Measurements from ENCODE around the gene FAM13C.

Gene FAM13C

GRCh38 chr10:59388671-59388976 lies 26.3 kb upstream of the FAM13C start:
- ChIA-PET POLR2A (no interaction called here), CTCF (interaction anchor here (1.3 kb wide), 1 partner anchor 76 kb away, joined by 3 read pairs; no protein-coding TSS in a partner anchor)
- no peaks in the 10 kb centered on the region for H3K4me1 ChIP-seq (ENCODE audit: control insufficient read depth, insufficient read depth, low read length)
- no peaks in the 10 kb centered on the region for H3K36me3 ChIP-seq (ENCODE audit: control insufficient read depth in 2 of 2, insufficient read depth in 1 of 2, low read length in 2 of 2)
- no peaks in the 10 kb centered on the region for H3K9me3 ChIP-seq (ENCODE audit: control insufficient read depth, insufficient read depth, low read depth, low read length)
- TF ChIP-seq FEZF1 (tag by site-specific recombination; IDR thresholded peaks at IDR 0.05): no peak
- no peak overlapping the region for H3K27ac ChIP-seq (ENCODE audit: extremely low read depth, low read depth, low read length)
- no peak overlapping the region for H3K4me3 ChIP-seq (ENCODE audit: low read depth, low read length)

GRCh38 chr10:59387951-59388670 lies 25.8 kb upstream of the FAM13C start:
- H3K9me3 ChIP-seq (ENCODE audit: control insufficient read depth, insufficient read depth, low read depth, low read length): no peaks in the 10 kb centered on the region
- CTCF ChIA-PET: interaction anchor here (1.3 kb wide), 1 partner anchor 77 kb away, joined by 3 read pairs; no protein-coding TSS in a partner anchor
- no peak overlapping the region for H3K4me3 ChIP-seq (ENCODE audit: low read depth, low read length)
- POLR2A ChIA-PET: no interaction called here
- no peak overlapping the region for H3K27ac ChIP-seq (ENCODE audit: extremely low read depth, low read depth, low read length)
- no peak for TF ChIP-seq ZSCAN16 (tag by site-specific recombination; IDR thresholded peaks at IDR 0.05)
- TF ChIP-seq ZNF596 (tag by site-specific recombination; IDR thresholded peaks at IDR 0.05): peak; percentile 59
- no peak for TF ChIP-seq ZNF146 (tag by site-specific recombination; IDR thresholded peaks at IDR 0.05)
- TF ChIP-seq ZFP37 (tag by site-specific recombination; IDR thresholded peaks at IDR 0.05): no peak
- H3K36me3 ChIP-seq (ENCODE audit: control insufficient read depth in 2 of 2, insufficient read depth in 1 of 2, low read length in 2 of 2): no peaks in the 10 kb centered on the region
- no peaks in the 10 kb centered on the region for H3K4me1 ChIP-seq (ENCODE audit: control insufficient read depth, insufficient read depth, low read length)

GRCh38 chr10:59384761-59385160 lies 22.4 kb upstream of the FAM13C start:
- TF ChIP-seq ZNF549 (tag by site-specific recombination; IDR thresholded peaks at IDR 0.05) (no peak), ZNF514 (tag by site-specific recombination; IDR thresholded peaks at IDR 0.05) (no peak), ZNF529 (tag by site-specific recombination; IDR thresholded peaks at IDR 0.05; ENCODE audit: insufficient replicate concordance) (no peak), YY2 (tag by site-specific recombination; IDR thresholded peaks at IDR 0.05) (no peak), ZNF362 (tag by site-specific recombination; IDR thresholded peaks at IDR 0.05) (no peak), ZNF174 (tag by site-specific recombination; IDR thresholded peaks at IDR 0.05) (no peak), SP7 (tag by site-specific recombination; IDR thresholded peaks at IDR 0.05) (no peak), ZNF266 (tag by site-specific recombination; IDR thresholded peaks at IDR 0.05; ENCODE audit: low read depth) (no peak), ZNF26 (tag by site-specific recombination; IDR thresholded peaks at IDR 0.05) (no peak), PRDM10 (tag by site-specific recombination; IDR thresholded peaks at IDR 0.05) (no peak), ZNF37A (tag by site-specific recombination; IDR thresholded peaks at IDR 0.05) (no peak), ZNF23 (tag by site-specific recombination; IDR thresholded peaks at IDR 0.05; ENCODE audit: borderline replicate concordance) (no peak)
- Histone ChIP-seq H3K4me1 (ENCODE audit: control insufficient read depth, insufficient read depth, low read length) (no peaks in the 10 kb centered on the region), H3K36me3 (ENCODE audit: control insufficient read depth in 2 of 2, insufficient read depth in 1 of 2, low read length in 2 of 2) (no peaks in the 10 kb centered on the region), H3K27ac (ENCODE audit: extremely low read depth, low read depth, low read length) (no peak overlapping the region), H3K9me3 (ENCODE audit: control insufficient read depth, insufficient read depth, low read depth, low read length) (no peaks in the 10 kb centered on the region), H3K4me3 (ENCODE audit: low read depth, low read length) (no peak overlapping the region)
- CTCF ChIA-PET: interaction anchor here (0.6 kb wide), 1 partner anchor 690 kb away, joined by 3 read pairs; no protein-coding TSS in a partner anchor
- POLR2A ChIA-PET: no interaction called here

Data from HEK293 (cell line).